ENCODE data around the gene SUN1. TPM values are rescaled to one million over a fixed set of nuclear protein-coding genes. Genes with fewer than 3 reads are reported as not detected.

SUN1 gene
- total and polyA plus RNA-seq, 2 of the 8 experiments (the other 6 are each of a cell fraction or from before 2014, with no cell fraction given) = 108 to 158 TPM

DNA sequence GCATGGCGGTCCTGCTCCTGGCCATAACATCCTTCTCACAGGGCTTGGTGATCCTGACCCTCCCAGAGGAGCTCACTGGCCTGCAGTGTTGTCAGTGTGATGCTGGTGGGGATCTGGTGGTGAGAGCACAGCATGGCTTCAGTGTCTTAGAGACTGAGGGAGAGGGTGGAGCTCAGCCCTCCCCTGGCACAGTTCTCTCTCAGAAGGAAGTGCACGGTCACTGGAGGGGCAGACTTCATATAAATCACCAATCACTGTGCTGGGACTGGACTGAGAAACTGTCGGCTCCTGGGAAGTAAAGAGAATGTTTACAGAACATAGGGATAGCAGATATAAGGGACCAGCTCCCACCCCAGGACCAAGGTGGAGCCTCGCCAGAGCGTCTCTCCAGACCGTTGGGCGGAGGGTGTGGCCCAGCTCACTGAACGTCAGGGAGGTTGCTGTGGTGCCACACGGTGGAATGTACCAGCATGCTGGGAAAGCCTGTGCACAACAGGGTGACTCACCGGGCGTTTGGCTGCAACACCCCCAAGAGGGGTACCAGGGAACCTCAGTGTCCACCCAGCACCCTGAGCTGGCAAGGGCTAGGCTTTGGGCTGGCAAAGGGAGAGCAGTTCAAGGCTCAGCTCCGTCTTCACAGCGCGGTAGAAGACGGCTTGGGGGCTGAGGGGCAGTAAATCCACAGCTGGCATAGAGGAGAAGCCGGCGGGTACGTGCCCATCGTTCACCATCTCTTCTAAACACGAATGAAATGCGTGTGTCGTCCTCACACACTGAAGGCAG is 35.3 kb downstream of the SUN1 start:
- peaks cover 9 to 55% (median 45%) of the 10 kb centered on the region in 4 experiments; a peak in 7 of 8 replicates for H3K36me3 ChIP-seq (ENCODE audit: control insufficient read depth in 2 of 4, insufficient read depth in 4 of 4, low read length in 3 of 4)
- no peak overlapping the region for H4K8ac ChIP-seq (ENCODE audit: extremely low read depth, insufficient read depth, low read length)
- H3K4ac ChIP-seq (replicated peaks; ENCODE audit: insufficient read length, low read depth, low read length) = no peak overlapping the region
- no peak overlapping the region for H2BK12ac ChIP-seq (ENCODE audit: low read depth, low read length)
- no peak overlapping the region for H2BK15ac ChIP-seq (ENCODE audit: low read length)
- H3K56ac ChIP-seq (replicated peaks; ENCODE audit: insufficient read length, low read depth, low read length) = no peak overlapping the region
- no peak overlapping the region for H2AK5ac ChIP-seq (ENCODE audit: low read depth, low read length)
- no peak overlapping the region for H4K91ac ChIP-seq (replicated peaks; ENCODE audit: insufficient read length, low read length)
- no peak for FAIRE-seq
- H3K4me3 ChIP-seq (ENCODE audit: extremely low read depth in 1 of 4, insufficient read depth in 2 of 4, low read depth in 3 of 4, low read length in 4 of 4) = no peak overlapping the region
- no peak overlapping the region for H3K27ac ChIP-seq (ENCODE audit: low read depth, low read length)
- H3K23me2 ChIP-seq (ENCODE audit: low read depth, low read length) = no peaks in the 10 kb centered on the region
- no peak overlapping the region for H2BK120ac ChIP-seq (replicated peaks; ENCODE audit: low read depth, low read length)
- H3K23ac ChIP-seq (ENCODE audit: insufficient read length) = no peak overlapping the region
- no peak overlapping the region for H3K4me2 ChIP-seq (ENCODE audit: insufficient read depth in 1 of 2, low read depth in 2 of 2, low read length in 2 of 2)
- no peak overlapping the region for H3K18ac ChIP-seq (ENCODE audit: extremely low read depth, low read length)
- H4K5ac ChIP-seq (ENCODE audit: insufficient read length, low read depth, low read length) = no peak overlapping the region
- H3K9ac ChIP-seq (replicated peaks in 1 of 4; ENCODE audit: extremely low read depth in 1 of 4, low read depth in 3 of 4, low read length in 3 of 4) = no peak overlapping the region
- H2BK5ac ChIP-seq (ENCODE audit: low read depth, low read length) = no peak overlapping the region; the same call in 1 of the 2 replicates
- H2AFZ ChIP-seq (ENCODE audit: low read length) = no peak overlapping the region
- H3K27me3 ChIP-seq (replicated peaks in 1 of 4; ENCODE audit: control insufficient read depth in 3 of 4, extremely low read depth in 1 of 4, insufficient read depth in 3 of 4, low read length in 3 of 4) = no peaks in the 10 kb centered on the region
- H3K9me3 ChIP-seq (ENCODE audit: insufficient read depth in 2 of 2, low read depth in 1 of 2, low read length in 1 of 2) = no peaks in the 10 kb centered on the region
- POLR2A ChIA-PET (ENCODE audit: partially characterized antibody) = interaction anchor here (1.0 kb wide), 1 partner anchor 8 kb away, joined by 3 read pairs; no protein-coding TSS in a partner anchor
- H3K79me2 ChIP-seq (ENCODE audit: control insufficient read depth in 1 of 2, insufficient read depth in 2 of 2, low read length in 2 of 2) = no peaks in the 10 kb centered on the region; a peak in 1 of 4 replicates
- H4K20me1 ChIP-seq (replicated peaks in 1 of 2; ENCODE audit: control insufficient read depth in 1 of 2, insufficient read depth in 2 of 2, low read length in 2 of 2) = peaks cover 5 to 10% of the 10 kb centered on the region in 2 experiments
- H3K14ac ChIP-seq (ENCODE audit: insufficient read length) = no peak overlapping the region
- no peak overlapping the region for H2BK20ac ChIP-seq (ENCODE audit: low read length)
- H3K79me1 ChIP-seq (ENCODE audit: low read depth, low read length) = peaks cover 6% of the 10 kb centered on the region
- DNase-seq (ENCODE audit: low read depth in 1 of 2, low spot score in 2 of 2) = no peak
- no peaks in the 10 kb centered on the region for H3K4me1 ChIP-seq (replicated peaks in 1 of 4; ENCODE audit: control insufficient read depth in 3 of 4, insufficient read depth in 4 of 4, low read length in 3 of 4)
- CTCF ChIA-PET (ENCODE audit: partially characterized antibody) = interaction anchor here (1.1 to 1.2 kb wide), 2 partner anchors 31 to 84 kb away, joined by 3 to 4 read pairs; no protein-coding TSS in a partner anchor
- TF ChIP-seq BRCA1 (IDR thresholded peaks at IDR 0.05; ENCODE audit: low read depth, low read length) = no peak
- TF ChIP-seq ASH2L (IDR thresholded peaks at IDR 0.05; ENCODE audit: low read length) = no peak
- no peak for TF ChIP-seq JUND (IDR thresholded peaks at IDR 0.05; ENCODE audit: low read length)
- no peak for TF ChIP-seq HDAC2 (IDR thresholded peaks at IDR 0.05; ENCODE audit: borderline replicate concordance in 1 of 2, low read depth in 2 of 2, low read length in 2 of 2)
- 93% methylated on average over 22 of the region's 22 CpGs; no CpG with 5 or more reads in 1 of the 2 experiments for WGBS, 2 experiments (ENCODE audit: extremely low coverage in 1 of 2, insufficient coverage in 1 of 2, insufficient read length in 1 of 2, insufficient replicate concordance in 2 of 2, low coverage in 1 of 2, low lambda C conversion rate in 2 of 2, missing lambda C conversion rate in 1 of 2)
